ENCODE results near the gene SREBF2. TPM values are rescaled to one million over a fixed set of nuclear protein-coding genes. Genes with fewer than 3 reads are reported as not detected.
A peak's percentile ranks its signal among the peaks of the same experiment; 100 is the strongest.

Gene SREBF2
- total and polyA plus RNA-seq, 10 of the 15 experiments (the other 5 are each of a cell fraction or from before 2014, with no cell fraction given), result 2.4 to 177 (median 78.8) TPM

GRCh38 chr22:41922940-41923594, 90.2 kb downstream of the SREBF2 start (continued):
- TF ChIP-seq NFYB (IDR thresholded peaks at IDR 0.05; ENCODE audit: insufficient read depth, low read depth, low read length) (no peak), TCF3 (IDR thresholded peaks at IDR 0.05; ENCODE audit: borderline replicate concordance, insufficient read depth, low read depth, low read length) (no peak), TBL1XR1 (IDR thresholded peaks at IDR 0.05; ENCODE audit: low read depth, low read length) (no peak), POLR2AphosphoS2 (IDR thresholded peaks at IDR 0.05; ENCODE audit: low read depth, low read length) (0 out of 2 replicates have a peak, but pooled peaks have one; percentile 14)

- no peak for ATAC-seq
- CTCF ChIA-PET, result interaction anchor here (0.9 to 11.0 kb wide), 11 partner anchors 9 to 227 kb away, joined by 3 to 234 read pairs (median 5); no protein-coding TSS in a partner anchor
- H3K9me3 ChIP-seq (replicated peaks; ENCODE audit: control insufficient read depth, insufficient read depth, low read length), result no peaks in the 10 kb centered on the region
- peaks cover 44% of the 10 kb centered on the region for H3K79me2 ChIP-seq (ENCODE audit: control insufficient read depth, insufficient read depth, low read length)
- intact Hi-C loops (cut with micrococcal nuclease; ENCODE audit: unreplicated experiment), result loop anchor here (5.0 kb wide), 1 partner anchor 91 kb away; the partner anchor contains the start of gene SREBF2
- H3K4me1 ChIP-seq (ENCODE audit: control insufficient read depth, insufficient read depth, low read length), result peaks cover 64% of the 10 kb centered on the region
- no peak for DNase-seq (ENCODE audit: low read depth, low spot score)
- peak overlapping the region; percentile 58 for H3K4me3 ChIP-seq
- no peak overlapping the region for H2AFZ ChIP-seq (ENCODE audit: control insufficient read depth, low read depth, low read length)
- RAD21 ChIA-PET (ENCODE audit: unreplicated experiment), result interaction anchor here (0.5 to 11.6 kb wide), 20 partner anchors 9 to 513 kb away, joined by 3 to 408 read pairs (median 4); partner anchors contain the start of genes CCDC134, CENPM, MEI1 and SMIM45
- SMC1A ChIA-PET (ENCODE audit: uncharacterized antibody, unreplicated experiment), result interaction anchor here (0.9 to 15.4 kb wide), 9 partner anchors 9 to 225 kb away, joined by 3 to 321 read pairs (median 5); partner anchors contain the start of genes CENPM, MEI1, SMIM45 and SREBF2
- peak overlapping the region; percentile 93 for H3K9ac ChIP-seq (ENCODE audit: control insufficient read depth, insufficient read depth, low read length)
- TF ChIP-seq POLR2AphosphoS5 (IDR thresholded peaks at IDR 0.05; ENCODE audit: low read length) (peak; percentile 48), PAX8 (IDR thresholded peaks at IDR 0.05) (peak; percentile 94), GABPA (IDR thresholded peaks at IDR 0.05; ENCODE audit: low read depth) (no peak), RUNX3 (IDR thresholded peaks at IDR 0.05; ENCODE audit: low read length) (no peak), ZNF217 (IDR thresholded peaks at IDR 0.05) (no peak), SMAD1 (IDR thresholded peaks at IDR 0.05; ENCODE audit: low read depth, partially characterized antibody) (peak; percentile 36), RB1 (IDR thresholded peaks at IDR 0.05; ENCODE audit: borderline replicate concordance) (no peak), KLF5 (IDR thresholded peaks at IDR 0.05; ENCODE audit: partially characterized antibody) (no peak), ZNF687 (IDR thresholded peaks at IDR 0.05) (no peak), SMC3 (IDR thresholded peaks at IDR 0.05; ENCODE audit: borderline replicate concordance, low read length) (no peak), E4F1 (IDR thresholded peaks at IDR 0.05; ENCODE audit: borderline replicate concordance, partially characterized antibody) (no peak)
- BruUV-seq (replicated peaks), result TSS peak; percentile 70
- H3K36me3 ChIP-seq (ENCODE audit: control insufficient read depth in 2 of 2, insufficient read depth in 2 of 2, low read length in 1 of 2), result 0 out of 4 replicates have a peak, but pooled peaks cover 0 to 9% of the 10 kb centered on the region in 2 experiments
- peak overlapping the region; percentile 79 for H3K4me2 ChIP-seq (ENCODE audit: control insufficient read depth, insufficient read depth)
- POLR2A ChIA-PET, result interaction anchor here (0.6 to 15.3 kb wide), 19 partner anchors 9 to 571 kb away, joined by 3 to 599 read pairs (median 6); partner anchors contain the start of genes CCDC134, CENPM, SHISA8 and SNU13
- peak overlapping the region; percentile 71 for H3K27ac ChIP-seq (ENCODE audit: control insufficient read depth, insufficient read depth)
- no peaks in the 10 kb centered on the region for H3K27me3 ChIP-seq (replicated peaks in 1 of 2; ENCODE audit: control insufficient read depth in 2 of 2, insufficient read depth in 2 of 2, low read length in 1 of 2)
- 19% methylated on average over 14 of the region's 14 CpGs for WGBS (ENCODE audit: insufficient coverage, insufficient replicate concordance, low lambda C conversion rate, missing lambda C conversion rate)
- no peaks in the 10 kb centered on the region for H4K20me1 ChIP-seq (ENCODE audit: control insufficient read depth, insufficient read depth)
- in situ Hi-C loops (cut with MboI), result no loop called here
- FAIRE-seq, result no peak
These were observed 90.8 kb downstream of the SREBF2 start for GRCh38 chr22:41923595-41924276.
